ENCODE measurements around the gene RNF39.

The RNF39 gene

DNA sequence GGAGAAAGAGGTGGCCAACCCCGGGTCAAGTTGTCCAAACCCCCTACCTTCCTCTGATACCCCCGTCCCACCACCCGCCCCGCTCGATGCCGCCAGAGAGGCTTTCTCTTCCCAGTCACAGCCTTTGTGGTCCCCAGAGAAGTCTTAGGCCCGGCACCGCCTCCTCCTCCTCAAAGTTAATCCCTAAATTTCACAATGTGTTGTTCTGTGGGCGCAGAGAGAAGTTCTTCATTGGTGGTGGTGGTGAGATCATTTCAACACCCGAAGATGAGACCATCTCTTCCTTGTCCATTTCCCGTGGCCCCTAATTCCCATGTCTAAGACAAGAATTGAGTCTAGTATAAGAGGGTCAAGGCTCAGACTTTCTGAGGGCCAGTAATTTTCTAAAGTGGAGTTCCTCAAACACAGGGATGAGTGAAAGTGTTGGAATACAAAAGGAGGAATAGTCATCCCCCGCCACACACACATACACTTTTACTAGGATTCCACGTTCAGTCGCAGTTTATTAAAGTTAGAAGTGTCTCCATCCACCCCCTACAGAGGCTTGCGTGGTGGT, 26.9 kb upstream of the RNF39 start:
- TF ChIP-seq CTCF (IDR thresholded peaks at IDR 0.05; ENCODE audit: borderline replicate concordance, insufficient read depth, low read depth, low read length): no peak
- H3K4me3 ChIP-seq (ENCODE audit: low read depth, low read length): no peak overlapping the region

DNA sequence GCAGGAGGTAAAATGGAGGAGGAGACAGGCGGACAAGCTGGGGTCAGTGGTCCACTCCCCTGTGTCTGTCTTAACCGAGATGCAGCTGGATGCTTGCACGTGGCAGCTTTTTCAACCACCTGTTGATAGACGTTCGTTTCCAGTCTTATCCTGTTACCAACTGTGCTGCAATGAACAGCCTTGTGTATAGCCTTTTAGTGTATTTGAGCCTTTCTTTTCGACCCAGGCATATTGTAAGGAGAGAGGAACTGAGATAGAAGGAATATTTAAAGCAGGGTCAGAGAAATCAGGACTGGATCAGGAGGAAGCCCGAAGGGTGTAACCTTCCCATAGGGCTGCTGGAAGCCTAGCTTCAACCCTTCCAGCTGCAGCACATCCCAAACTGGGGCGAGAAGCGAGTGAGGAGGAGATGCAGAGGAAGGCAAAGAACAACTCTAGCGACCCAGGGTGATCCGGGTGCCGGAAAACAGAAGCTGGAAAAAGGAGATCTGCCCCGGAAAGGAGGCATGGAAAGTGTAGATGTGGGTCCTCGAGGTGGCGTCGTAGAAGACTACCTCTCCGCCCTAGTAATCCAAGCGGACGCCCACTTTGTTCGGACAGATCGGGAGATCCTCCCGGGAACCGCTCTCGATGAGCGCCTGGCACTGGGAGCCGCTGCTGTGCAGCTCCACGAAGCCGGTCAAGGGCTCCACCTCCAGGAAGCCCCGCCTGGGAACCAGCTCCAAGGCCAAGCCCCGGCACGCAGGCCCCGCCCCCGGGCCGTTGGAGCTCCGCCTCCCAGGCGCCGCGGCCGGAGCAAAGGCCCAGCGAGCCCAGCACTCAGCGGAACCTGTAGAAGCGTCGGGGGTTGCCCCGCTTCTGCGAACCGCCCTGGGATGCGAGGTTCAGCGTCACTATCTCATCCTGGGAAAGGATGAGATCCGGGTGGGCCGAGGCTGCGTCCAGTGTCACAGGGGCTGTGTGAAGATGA, 26.2 kb upstream of the RNF39 start:
- H3K4me3 ChIP-seq (ENCODE audit: low read depth, low read length): no peak overlapping the region
- no peak for TF ChIP-seq CTCF (IDR thresholded peaks at IDR 0.05; ENCODE audit: borderline replicate concordance, insufficient read depth, low read depth, low read length)

- no peak overlapping the region for H3K4me3 ChIP-seq (ENCODE audit: low read depth, low read length)
- TF ChIP-seq CTCF (IDR thresholded peaks at IDR 0.05; ENCODE audit: borderline replicate concordance, insufficient read depth, low read depth, low read length): no peak
Measured at GRCh38 chr6:30100585-30101443, 25.2 kb upstream of the RNF39 start.

GRCh38 chr6:30100154-30100553, 24.6 kb upstream of the RNF39 start:
- H3K4me3 ChIP-seq (ENCODE audit: low read depth, low read length): no peak overlapping the region
- TF ChIP-seq CTCF (IDR thresholded peaks at IDR 0.05; ENCODE audit: borderline replicate concordance, insufficient read depth, low read depth, low read length): no peak

DNA sequence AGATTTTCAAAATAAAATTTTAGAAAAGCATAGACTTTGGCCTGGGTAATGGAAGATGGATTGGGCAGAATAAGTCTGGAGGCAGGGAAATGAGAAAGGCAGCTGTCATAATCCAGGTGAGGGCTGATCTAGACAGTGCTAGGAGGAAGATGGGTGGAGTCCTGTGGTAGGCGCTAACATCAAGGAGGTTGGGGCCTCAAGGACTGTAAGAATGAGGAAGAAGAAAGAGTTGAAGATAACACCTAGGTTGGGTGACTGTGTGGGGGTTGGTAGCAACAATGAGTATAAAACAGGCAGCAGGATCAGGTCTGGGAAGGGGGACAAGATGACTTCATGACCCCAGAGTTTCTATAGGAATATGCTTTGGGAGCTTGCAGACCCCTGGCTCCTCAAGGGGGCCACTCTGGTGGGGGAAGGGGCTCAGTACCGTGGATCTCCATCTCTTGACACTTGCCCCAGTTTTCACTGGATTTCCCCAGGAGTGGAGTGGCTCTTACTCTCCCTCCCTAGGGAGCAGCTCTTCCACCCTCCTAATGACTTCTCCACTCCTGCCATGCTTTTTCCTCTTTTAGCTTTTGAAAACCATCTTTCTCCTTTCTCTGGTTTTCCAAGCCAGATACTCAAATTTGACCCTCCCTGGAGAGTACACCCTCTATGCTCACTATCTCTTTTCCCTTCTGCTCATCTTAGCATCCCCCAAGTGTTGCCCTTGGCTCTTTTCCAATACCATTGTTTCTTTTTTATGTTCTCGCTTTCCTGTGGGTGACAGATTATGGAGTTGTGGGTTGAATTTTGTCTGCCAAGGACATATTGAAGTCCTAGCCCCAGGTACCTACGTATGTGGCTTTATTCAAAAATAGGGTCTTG, 22.6 kb upstream of the RNF39 start:
- TF ChIP-seq CTCF (IDR thresholded peaks at IDR 0.05; ENCODE audit: borderline replicate concordance, insufficient read depth, low read depth, low read length): no peak

DNA sequence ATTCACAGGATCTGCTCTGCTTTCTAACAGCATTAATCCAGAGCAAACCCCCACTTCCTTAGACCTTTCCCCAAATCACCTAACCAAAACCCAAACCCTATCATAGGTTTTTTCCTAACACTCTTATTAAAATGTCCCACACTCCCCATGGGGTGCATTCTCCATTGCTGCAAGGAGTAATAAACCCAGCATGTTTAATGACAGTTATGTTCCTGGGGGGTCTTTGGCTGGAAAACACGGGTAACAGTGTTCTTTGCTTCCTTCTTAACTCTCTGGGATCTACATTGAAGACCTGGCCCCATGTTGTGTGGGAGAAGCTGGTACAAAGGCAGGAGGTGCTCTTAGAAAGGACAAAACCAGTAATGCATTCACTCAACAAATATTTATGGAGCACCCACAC, 21.3 kb upstream of the RNF39 start:
- H3K4me3 ChIP-seq (ENCODE audit: low read depth, low read length): no peak overlapping the region
- no peak for TF ChIP-seq CTCF (IDR thresholded peaks at IDR 0.05; ENCODE audit: borderline replicate concordance, insufficient read depth, low read depth, low read length)

More for the DNA sequence above, 22.6 kb upstream of the RNF39 start:
- H3K4me3 ChIP-seq (ENCODE audit: low read depth, low read length): no peak overlapping the region

Measured in GM12875 (cell line).